WTC11 (cell line): ENCODE measurements around the gene FTCDNL1. TPM values are rescaled to one million over a fixed set of nuclear protein-coding genes. Genes with fewer than 3 reads are reported as not detected.

Source experiments
- ATAC-seq: fragments of 200-7000 bp; cut with Tn5 transposase; 2 replicates; pipeline ENCODE4 v1.10.0; 2021; ENCODE audit warnings: mild to moderate bottlenecking, moderate library complexity
- CTCF ChIA-PET: fragments of 300-600 bp; sonication (Branson Sonifier 250); formaldehyde crosslinking; loops from one replicate; lab custom pipeline; 2021; ENCODE audit warnings: antibody characterized with exemption; lab: Charles Lee
- POLR2A ChIA-PET: fragments of 350-600 bp; sonication (Branson Sonifier 250); formaldehyde crosslinking; loops from one replicate; lab custom pipeline; 2021; ENCODE audit warnings: antibody characterized with exemption; lab: Charles Lee
- DNase-seq: peaks from one replicate; pipeline ENCODE4 v3.0.0; 2021; ENCODE audit warnings: low spot score
- H3K27ac Mint-ChIP-seq: 2 replicates; pipeline ENCODE4 v1.8.0; 2021; ENCODE audit warnings: mixed read lengths
- H3K27me3 Mint-ChIP-seq: 2 replicates; pipeline ENCODE4 v1.8.0; 2021; ENCODE audit warnings: low read depth, mild to moderate bottlenecking, moderate library complexity, mixed read lengths
- H3K36me3 Mint-ChIP-seq: 2 replicates; pipeline ENCODE4 v1.8.0; 2021; ENCODE audit warnings: mixed read lengths
- H3K4me1 Mint-ChIP-seq: 2 replicates; pipeline ENCODE4 v1.8.0; 2022; ENCODE audit warnings: mixed read lengths
- H3K4me3 Mint-ChIP-seq: 2 replicates; pipeline ENCODE4 v1.8.0; 2021; ENCODE audit warnings: mild to moderate bottlenecking, moderate library complexity, mixed read lengths
- H3K9me3 Mint-ChIP-seq: 2 replicates; pipeline ENCODE4 v1.8.0; 2021; ENCODE audit warnings: mixed read lengths
- ATF1 ChIP-seq: sonication (generic); formaldehyde crosslinking; IDR thresholded peaks from 2 replicates; pipeline ENCODE4 v1.8.1; 2023; ENCODE audit warnings: mild to moderate bottlenecking, moderate library complexity, missing genetic modification reagents
- ETV6 ChIP-seq: sonication (generic); formaldehyde crosslinking; IDR thresholded peaks from 2 replicates; pipeline ENCODE4 v1.8.1; 2022; ENCODE audit warnings: mild to moderate bottlenecking, missing genetic modification reagents
- GABPB1 ChIP-seq: sonication (generic); formaldehyde crosslinking; IDR thresholded peaks from 2 replicates; pipeline ENCODE4 v1.8.1; 2023; ENCODE audit warnings: mild to moderate bottlenecking, missing genetic modification reagents
- GRHL2 ChIP-seq: fragments of 250-450 bp; sonication (Bioruptor Pico); IDR thresholded peaks from 2 replicates; pipeline ENCODE4 v1.8.0; 2022; ENCODE audit warnings: mild to moderate bottlenecking, moderate library complexity; ENCODE audit not compliant: insufficient replicate concordance, severe bottlenecking
- GTF2I ChIP-seq: fragments of 250-450 bp; sonication (Bioruptor Pico); conservative IDR thresholded peaks from 2 replicates; pipeline ENCODE4 v1.4.0; 2021; ENCODE audit warnings: mild to moderate bottlenecking
- JUN ChIP-seq: sonication (generic); formaldehyde crosslinking; IDR thresholded peaks from 2 replicates; pipeline ENCODE4 v1.8.0; 2023; ENCODE audit warnings: mild to moderate bottlenecking, missing genetic modification reagents
- SOX15 ChIP-seq: fragments of 250-450 bp; sonication (Bioruptor Pico); IDR thresholded peaks from 2 replicates; pipeline ENCODE4 v1.9.0; 2021; ENCODE audit warnings: mild to moderate bottlenecking
- ZBTB21 ChIP-seq: sonication (generic); formaldehyde crosslinking; IDR thresholded peaks from 2 replicates; pipeline ENCODE4 v1.8.1; 2023; ENCODE audit warnings: mild to moderate bottlenecking, missing genetic modification reagents, borderline replicate concordance
- ZNF121 ChIP-seq: sonication (generic); formaldehyde crosslinking; IDR thresholded peaks from 2 replicates; pipeline ENCODE4 v1.8.0; 2023; ENCODE audit warnings: missing genetic modification reagents
- total RNA-seq: library from RNA; stranded (reverse); gene quantifications from 3 replicates; pipeline ENCODE4 v1.2.3, GENCODE V29; 2021
- TF ChIP-seq, protein P1 (sequence below): fragments of 250-450 bp; sonication (Bioruptor Pico); IDR thresholded peaks from 2 replicates; pipeline ENCODE4 v1.9.0; 2021; ENCODE audit warnings: mild to moderate bottlenecking
- TF ChIP-seq, protein P2 (sequence below): fragments of 250-450 bp; sonication (Bioruptor Pico); IDR thresholded peaks from 2 replicates; pipeline ENCODE4 v1.9.0; 2021; ENCODE audit warnings: mild to moderate bottlenecking, borderline replicate concordance
- TF ChIP-seq, protein P3 (sequence below): sonication (generic); formaldehyde crosslinking; IDR thresholded peaks from 2 replicates; pipeline ENCODE4 v1.8.0; 2022; ENCODE audit warnings: mild to moderate bottlenecking, missing genetic modification reagents
- TF ChIP-seq, protein P4 (sequence below): sonication (generic); formaldehyde crosslinking; conservative IDR thresholded peaks from 2 replicates; pipeline ENCODE4 v1.8.1; 2023; ENCODE audit warnings: mild to moderate bottlenecking, low read depth, missing genetic modification reagents, moderate library complexity
- TF ChIP-seq, protein P5 (sequence below): sonication (generic); formaldehyde crosslinking; IDR thresholded peaks from 2 replicates; pipeline ENCODE4 v1.8.0; 2023; ENCODE audit warnings: mild to moderate bottlenecking, missing genetic modification reagents

Gene FTCDNL1
- total RNA-seq, 1 experiment from 2014 or later = 0.85 TPM

DNA sequence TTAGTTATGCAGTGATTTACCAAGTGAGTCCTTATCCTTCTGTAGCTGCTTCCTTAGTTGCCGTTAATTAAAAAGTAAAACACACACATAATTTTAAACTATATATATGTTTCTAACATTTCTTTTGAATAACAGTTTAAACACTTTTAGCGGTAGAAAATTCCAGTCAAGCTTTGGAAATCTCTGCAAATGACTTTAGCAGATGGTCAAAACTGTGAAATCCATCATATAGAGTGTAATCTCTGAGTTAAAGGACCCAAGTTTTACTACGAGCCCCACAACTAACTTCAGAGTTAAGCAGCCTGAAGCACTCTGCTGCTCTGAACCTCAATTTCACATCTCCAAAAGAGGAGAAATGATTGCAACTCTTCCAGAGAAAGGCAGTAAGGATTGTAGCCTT lies 96.2 kb downstream of the FTCDNL1 start:
- CTCF ChIA-PET = no interaction called here

More for the DNA sequence above, 96.2 kb downstream of the FTCDNL1 start:
- H3K36me3 Mint-ChIP-seq = peaks cover 12% of the 10 kb centered on the region
- DNase-seq = no peak
- H3K27ac Mint-ChIP-seq = no peak overlapping the region
- POLR2A ChIA-PET = no interaction called here
- H3K9me3 Mint-ChIP-seq = peaks cover 28% of the 10 kb centered on the region
- TF ChIP-seq, protein P1, sequence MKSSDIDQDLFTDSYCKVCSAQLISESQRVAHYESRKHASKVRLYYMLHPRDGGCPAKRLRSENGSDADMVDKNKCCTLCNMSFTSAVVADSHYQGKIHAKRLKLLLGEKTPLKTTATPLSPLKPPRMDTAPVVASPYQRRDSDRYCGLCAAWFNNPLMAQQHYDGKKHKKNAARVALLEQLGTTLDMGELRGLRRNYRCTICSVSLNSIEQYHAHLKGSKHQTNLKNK = no peak
- TF ChIP-seq GRHL2 (no peak), ETV6 (no peak), ZBTB21 (CRISPR knock-in tag) (no peak), SOX15 (no peak), ZNF121 (CRISPR knock-in tag) (no peak), JUN (no peak), ATF1 (no peak), GTF2I (CRISPR knock-in tag) (no peak), GABPB1 (no peak)
- TF ChIP-seq, protein P2, sequence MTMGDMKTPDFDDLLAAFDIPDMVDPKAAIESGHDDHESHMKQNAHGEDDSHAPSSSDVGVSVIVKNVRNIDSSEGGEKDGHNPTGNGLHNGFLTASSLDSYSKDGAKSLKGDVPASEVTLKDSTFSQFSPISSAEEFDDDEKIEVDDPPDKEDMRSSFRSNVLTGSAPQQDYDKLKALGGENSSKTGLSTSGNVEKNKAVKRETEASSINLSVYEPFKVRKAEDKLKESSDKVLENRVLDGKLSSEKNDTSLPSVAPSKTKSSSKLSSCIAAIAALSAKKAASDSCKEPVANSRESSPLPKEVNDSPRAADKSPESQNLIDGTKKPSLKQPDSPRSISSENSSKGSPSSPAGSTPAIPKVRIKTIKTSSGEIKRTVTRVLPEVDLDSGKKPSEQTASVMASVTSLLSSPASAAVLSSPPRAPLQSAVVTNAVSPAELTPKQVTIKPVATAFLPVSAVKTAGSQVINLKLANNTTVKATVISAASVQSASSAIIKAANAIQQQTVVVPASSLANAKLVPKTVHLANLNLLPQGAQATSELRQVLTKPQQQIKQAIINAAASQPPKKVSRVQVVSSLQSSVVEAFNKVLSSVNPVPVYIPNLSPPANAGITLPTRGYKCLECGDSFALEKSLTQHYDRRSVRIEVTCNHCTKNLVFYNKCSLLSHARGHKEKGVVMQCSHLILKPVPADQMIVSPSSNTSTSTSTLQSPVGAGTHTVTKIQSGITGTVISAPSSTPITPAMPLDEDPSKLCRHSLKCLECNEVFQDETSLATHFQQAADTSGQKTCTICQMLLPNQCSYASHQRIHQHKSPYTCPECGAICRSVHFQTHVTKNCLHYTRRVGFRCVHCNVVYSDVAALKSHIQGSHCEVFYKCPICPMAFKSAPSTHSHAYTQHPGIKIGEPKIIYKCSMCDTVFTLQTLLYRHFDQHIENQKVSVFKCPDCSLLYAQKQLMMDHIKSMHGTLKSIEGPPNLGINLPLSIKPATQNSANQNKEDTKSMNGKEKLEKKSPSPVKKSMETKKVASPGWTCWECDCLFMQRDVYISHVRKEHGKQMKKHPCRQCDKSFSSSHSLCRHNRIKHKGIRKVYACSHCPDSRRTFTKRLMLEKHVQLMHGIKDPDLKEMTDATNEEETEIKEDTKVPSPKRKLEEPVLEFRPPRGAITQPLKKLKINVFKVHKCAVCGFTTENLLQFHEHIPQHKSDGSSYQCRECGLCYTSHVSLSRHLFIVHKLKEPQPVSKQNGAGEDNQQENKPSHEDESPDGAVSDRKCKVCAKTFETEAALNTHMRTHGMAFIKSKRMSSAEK = no peak
- TF ChIP-seq, protein P3, sequence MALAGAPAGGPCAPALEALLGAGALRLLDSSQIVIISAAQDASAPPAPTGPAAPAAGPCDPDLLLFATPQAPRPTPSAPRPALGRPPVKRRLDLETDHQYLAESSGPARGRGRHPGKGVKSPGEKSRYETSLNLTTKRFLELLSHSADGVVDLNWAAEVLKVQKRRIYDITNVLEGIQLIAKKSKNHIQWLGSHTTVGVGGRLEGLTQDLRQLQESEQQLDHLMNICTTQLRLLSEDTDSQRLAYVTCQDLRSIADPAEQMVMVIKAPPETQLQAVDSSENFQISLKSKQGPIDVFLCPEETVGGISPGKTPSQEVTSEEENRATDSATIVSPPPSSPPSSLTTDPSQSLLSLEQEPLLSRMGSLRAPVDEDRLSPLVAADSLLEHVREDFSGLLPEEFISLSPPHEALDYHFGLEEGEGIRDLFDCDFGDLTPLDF (CRISPR knock-in tag) = no peak
- TF ChIP-seq, protein P4, sequence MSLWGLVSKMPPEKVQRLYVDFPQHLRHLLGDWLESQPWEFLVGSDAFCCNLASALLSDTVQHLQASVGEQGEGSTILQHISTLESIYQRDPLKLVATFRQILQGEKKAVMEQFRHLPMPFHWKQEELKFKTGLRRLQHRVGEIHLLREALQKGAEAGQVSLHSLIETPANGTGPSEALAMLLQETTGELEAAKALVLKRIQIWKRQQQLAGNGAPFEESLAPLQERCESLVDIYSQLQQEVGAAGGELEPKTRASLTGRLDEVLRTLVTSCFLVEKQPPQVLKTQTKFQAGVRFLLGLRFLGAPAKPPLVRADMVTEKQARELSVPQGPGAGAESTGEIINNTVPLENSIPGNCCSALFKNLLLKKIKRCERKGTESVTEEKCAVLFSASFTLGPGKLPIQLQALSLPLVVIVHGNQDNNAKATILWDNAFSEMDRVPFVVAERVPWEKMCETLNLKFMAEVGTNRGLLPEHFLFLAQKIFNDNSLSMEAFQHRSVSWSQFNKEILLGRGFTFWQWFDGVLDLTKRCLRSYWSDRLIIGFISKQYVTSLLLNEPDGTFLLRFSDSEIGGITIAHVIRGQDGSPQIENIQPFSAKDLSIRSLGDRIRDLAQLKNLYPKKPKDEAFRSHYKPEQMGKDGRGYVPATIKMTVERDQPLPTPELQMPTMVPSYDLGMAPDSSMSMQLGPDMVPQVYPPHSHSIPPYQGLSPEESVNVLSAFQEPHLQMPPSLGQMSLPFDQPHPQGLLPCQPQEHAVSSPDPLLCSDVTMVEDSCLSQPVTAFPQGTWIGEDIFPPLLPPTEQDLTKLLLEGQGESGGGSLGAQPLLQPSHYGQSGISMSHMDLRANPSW (CRISPR knock-in tag) = no peak
- TF ChIP-seq, protein P5, sequence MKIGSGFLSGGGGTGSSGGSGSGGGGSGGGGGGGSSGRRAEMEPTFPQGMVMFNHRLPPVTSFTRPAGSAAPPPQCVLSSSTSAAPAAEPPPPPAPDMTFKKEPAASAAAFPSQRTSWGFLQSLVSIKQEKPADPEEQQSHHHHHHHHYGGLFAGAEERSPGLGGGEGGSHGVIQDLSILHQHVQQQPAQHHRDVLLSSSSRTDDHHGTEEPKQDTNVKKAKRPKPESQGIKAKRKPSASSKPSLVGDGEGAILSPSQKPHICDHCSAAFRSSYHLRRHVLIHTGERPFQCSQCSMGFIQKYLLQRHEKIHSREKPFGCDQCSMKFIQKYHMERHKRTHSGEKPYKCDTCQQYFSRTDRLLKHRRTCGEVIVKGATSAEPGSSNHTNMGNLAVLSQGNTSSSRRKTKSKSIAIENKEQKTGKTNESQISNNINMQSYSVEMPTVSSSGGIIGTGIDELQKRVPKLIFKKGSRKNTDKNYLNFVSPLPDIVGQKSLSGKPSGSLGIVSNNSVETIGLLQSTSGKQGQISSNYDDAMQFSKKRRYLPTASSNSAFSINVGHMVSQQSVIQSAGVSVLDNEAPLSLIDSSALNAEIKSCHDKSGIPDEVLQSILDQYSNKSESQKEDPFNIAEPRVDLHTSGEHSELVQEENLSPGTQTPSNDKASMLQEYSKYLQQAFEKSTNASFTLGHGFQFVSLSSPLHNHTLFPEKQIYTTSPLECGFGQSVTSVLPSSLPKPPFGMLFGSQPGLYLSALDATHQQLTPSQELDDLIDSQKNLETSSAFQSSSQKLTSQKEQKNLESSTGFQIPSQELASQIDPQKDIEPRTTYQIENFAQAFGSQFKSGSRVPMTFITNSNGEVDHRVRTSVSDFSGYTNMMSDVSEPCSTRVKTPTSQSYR = no peak
- no peak for ATAC-seq
- no peak overlapping the region for H3K4me3 Mint-ChIP-seq
- H3K4me1 Mint-ChIP-seq = peaks cover 20% of the 10 kb centered on the region
- no peaks in the 10 kb centered on the region for H3K27me3 Mint-ChIP-seq
